K562 (cell line): ENCODE results near the gene S100A4. TPM values are rescaled to one million over a fixed set of nuclear protein-coding genes. Genes with fewer than 3 reads are reported as not detected.

Source experiments
- BACH1 ChIP-seq: fragments of 200-800 bp; sonication (Bioruptor generic); IDR thresholded peaks from 2 replicates; pipeline ENCODE4 v1.6.1; 2016; ENCODE audit warnings: missing genetic modification characterization, missing compliant biosample characterization
- BRCA1 ChIP-seq, 2 experiments: fragments of 450-650 bp in 1 of 2; sonication (generic) in 1 of 2; formaldehyde crosslinking in 1 of 2; IDR thresholded peaks; 2 replicates each; pipeline versions ENCODE4 v1.5.0 to v1.6.1; 2017 to 2020; ENCODE audit warnings: mild to moderate bottlenecking in 1 of 2, missing genetic modification reagents in 1 of 2
- CBX3 ChIP-seq, 2 experiments: IDR thresholded peaks; 1 replicate in 1 of 2; 2 replicates in 1 of 2; pipeline ENCODE4 v1.6.1; 2012; ENCODE audit warnings: inconsistent platforms in 2 of 2, low read length in 2 of 2, borderline replicate concordance in 1 of 2, control low read depth in 1 of 2
- EP300 ChIP-seq: IDR thresholded peaks from 2 replicates; pipeline ENCODE4 v1.6.1; 2012; ENCODE audit warnings: low read length, improper control_type of control experiment
- FOS ChIP-seq: IDR thresholded peaks from 3 replicates; pipeline ENCODE4 v1.6.1; 2011; ENCODE audit not compliant: insufficient read length; ENCODE audit errors: extremely low read depth
- HNRNPK ChIP-seq: fragments of 200-400 bp; formaldehyde crosslinking; IDR thresholded peaks from one replicate; pipeline ENCODE4 v1.6.1; 2018; ENCODE audit warnings: mild to moderate bottlenecking, low read depth, low read length; ENCODE audit not compliant: poor library complexity, severe bottlenecking
- IRF2 ChIP-seq: sonication (generic); formaldehyde crosslinking; IDR thresholded peaks from 2 replicates; pipeline ENCODE4 v1.8.1; 2022; ENCODE audit warnings: mild to moderate bottlenecking, missing genetic modification reagents
- MAZ ChIP-seq, 2 experiments: fragments of 450-650 bp in 1 of 2; sonication (generic) in 1 of 2; formaldehyde crosslinking; IDR thresholded peaks in 1 of 2; conservative IDR thresholded peaks in 1 of 2; 2 replicates each; pipeline versions ENCODE4 v1.4.0 to v1.5.0; 2020; ENCODE audit warnings: mild to moderate bottlenecking in 1 of 2, missing genetic modification reagents in 1 of 2
- MCM3 ChIP-seq: fragments of 450-650 bp; IDR thresholded peaks from 2 replicates; pipeline ENCODE4 v1.6.1; 2016
- NFXL1 ChIP-seq: fragments of 450-650 bp; formaldehyde crosslinking; IDR thresholded peaks from 2 replicates; pipeline ENCODE4 v1.4.0; 2021; ENCODE audit warnings: mild to moderate bottlenecking
- NR2C2 ChIP-seq, 2 experiments: fragments of 200-800 bp in 1 of 2; sonication (Bioruptor generic) in 1 of 2; sonication (generic) in 1 of 2; formaldehyde crosslinking in 1 of 2; IDR thresholded peaks; 2 replicates each; pipeline versions ENCODE4 v1.6.1 to v1.8.0; 2016 to 2022; ENCODE audit warnings: mild to moderate bottlenecking in 1 of 2, missing compliant biosample characterization in 1 of 2, missing genetic modification characterization in 1 of 2, missing genetic modification reagents in 1 of 2
- POLR2A ChIP-seq: fragments of 450-650 bp; conservative IDR thresholded peaks from 2 replicates; pipeline ENCODE4 v1.6.1; 2016
- RNF2 ChIP-seq: sonication (generic); IDR thresholded peaks from 2 replicates; pipeline ENCODE4 v1.6.1; 2016
- SAP30 ChIP-seq: fragments of 200-600 bp; sonication (generic); IDR thresholded peaks from 2 replicates; pipeline ENCODE4 v1.6.1; 2012; ENCODE audit warnings: borderline replicate concordance, low read depth, mild to moderate bottlenecking, moderate library complexity, low read length, control low read depth, inconsistent platforms; ENCODE audit not compliant: insufficient read depth, poor library complexity, severe bottlenecking
- SRSF7 ChIP-seq: fragments of 200-400 bp; formaldehyde crosslinking; optimal IDR thresholded peaks from 2 replicates; pipeline ENCODE3; 2017; ENCODE audit warnings: mild to moderate bottlenecking, low read depth, low read length
- ZNF384 ChIP-seq: IDR thresholded peaks from 2 replicates; pipeline ENCODE4 v1.6.1; 2012; ENCODE audit warnings: low read depth, low read length, improper control_type of control experiment
- polyA plus RNA-seq, 8 experiments: library from polyadenylated mRNA; depleted of rRNA in 4 of 8; stranded (reverse) in 5 of 8; unstranded in 3 of 8; fragments of >200 nt; fragmentation: Nextera tagmentation in 2 of 8; fragmentation: Illumina TruSeq in 1 of 8; extraction: Ambion mirVana in 2 of 8; extraction: Trizol in 1 of 8; gene quantifications; 2 replicates each; pipeline versions ENCODE4 v1.2.1 to v1.2.3, GENCODE V29; 2011 to 2014; ENCODE audit warnings: inconsistent platforms in 1 of 8, missing spikeins in 1 of 8
- total RNA-seq, 7 experiments: library from RNA; depleted of rRNA in 6 of 7; stranded (reverse); fragments of >200 nt in 6 of 7; fragmentation: Illumina TruSeq in 2 of 7; extraction: Trizol in 2 of 7; gene quantifications; 2 replicates each; pipeline versions ENCODE4 v1.2.1 to v1.2.3, GENCODE V29; 2011 to 2021; ENCODE audit warnings: low replicate concordance in 1 of 7
- TF ChIP-seq, protein P1 (sequence below): fragments of 200-800 bp; sonication (Bioruptor generic); IDR thresholded peaks from 2 replicates; pipeline ENCODE4 v1.6.1; 2016; ENCODE audit warnings: missing genetic modification characterization, missing compliant biosample characterization
- TF ChIP-seq, protein P2 (sequence below): sonication (generic); formaldehyde crosslinking; IDR thresholded peaks from 2 replicates; pipeline ENCODE4 v1.8.0; 2022; ENCODE audit warnings: missing genetic modification reagents, mild to moderate bottlenecking, borderline replicate concordance
- TF ChIP-seq, protein P3 (sequence below): fragments of 450-650 bp; IDR thresholded peaks from 2 replicates; pipeline ENCODE4 v1.7.1; 2018; ENCODE audit warnings: mild to moderate bottlenecking, low read depth; ENCODE audit not compliant: partially characterized antibody

Gene S100A4
- total and polyA plus RNA-seq, 9 of the 15 experiments (the other 6 are each of a cell fraction or from before 2014, with no cell fraction given), result 3.7 to 20.1 (median 11.2) TPM

DNA sequence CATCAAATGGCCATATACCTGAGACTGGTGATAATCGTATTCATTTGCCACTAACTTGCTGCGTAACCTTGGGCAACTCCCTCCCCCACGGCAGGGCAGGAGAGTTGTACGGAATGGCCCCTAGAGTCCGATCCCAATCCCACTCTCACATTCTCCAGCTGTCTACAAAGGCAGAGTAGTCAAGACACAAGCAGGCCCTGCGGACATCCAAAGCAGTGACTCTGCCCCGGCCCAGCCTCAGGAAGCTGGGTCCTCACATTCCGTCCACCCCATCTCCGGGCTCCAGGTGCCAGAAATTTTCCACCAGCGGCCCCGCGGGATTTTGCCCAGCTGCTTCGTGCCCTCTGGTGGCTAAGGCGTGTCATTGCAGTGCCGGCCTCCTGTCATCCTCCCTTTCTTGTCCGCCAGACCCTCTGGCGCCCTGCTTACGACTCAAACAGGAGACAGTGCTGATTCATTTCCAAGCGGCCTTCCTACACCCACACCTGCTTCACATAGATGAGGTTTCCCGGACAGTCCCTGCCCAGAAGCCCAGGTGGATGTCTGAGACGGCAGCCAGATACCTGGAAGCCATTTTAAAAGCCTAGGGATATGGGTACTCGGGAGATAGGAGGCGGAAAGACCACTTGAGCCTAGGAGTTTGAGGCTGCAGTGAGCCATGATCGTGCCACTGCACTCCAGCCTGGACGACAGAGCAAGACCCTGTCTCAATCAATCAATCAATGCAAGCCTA is 22.9 kb upstream of the S100A4 start (continued):
- TF ChIP-seq, protein P1, sequence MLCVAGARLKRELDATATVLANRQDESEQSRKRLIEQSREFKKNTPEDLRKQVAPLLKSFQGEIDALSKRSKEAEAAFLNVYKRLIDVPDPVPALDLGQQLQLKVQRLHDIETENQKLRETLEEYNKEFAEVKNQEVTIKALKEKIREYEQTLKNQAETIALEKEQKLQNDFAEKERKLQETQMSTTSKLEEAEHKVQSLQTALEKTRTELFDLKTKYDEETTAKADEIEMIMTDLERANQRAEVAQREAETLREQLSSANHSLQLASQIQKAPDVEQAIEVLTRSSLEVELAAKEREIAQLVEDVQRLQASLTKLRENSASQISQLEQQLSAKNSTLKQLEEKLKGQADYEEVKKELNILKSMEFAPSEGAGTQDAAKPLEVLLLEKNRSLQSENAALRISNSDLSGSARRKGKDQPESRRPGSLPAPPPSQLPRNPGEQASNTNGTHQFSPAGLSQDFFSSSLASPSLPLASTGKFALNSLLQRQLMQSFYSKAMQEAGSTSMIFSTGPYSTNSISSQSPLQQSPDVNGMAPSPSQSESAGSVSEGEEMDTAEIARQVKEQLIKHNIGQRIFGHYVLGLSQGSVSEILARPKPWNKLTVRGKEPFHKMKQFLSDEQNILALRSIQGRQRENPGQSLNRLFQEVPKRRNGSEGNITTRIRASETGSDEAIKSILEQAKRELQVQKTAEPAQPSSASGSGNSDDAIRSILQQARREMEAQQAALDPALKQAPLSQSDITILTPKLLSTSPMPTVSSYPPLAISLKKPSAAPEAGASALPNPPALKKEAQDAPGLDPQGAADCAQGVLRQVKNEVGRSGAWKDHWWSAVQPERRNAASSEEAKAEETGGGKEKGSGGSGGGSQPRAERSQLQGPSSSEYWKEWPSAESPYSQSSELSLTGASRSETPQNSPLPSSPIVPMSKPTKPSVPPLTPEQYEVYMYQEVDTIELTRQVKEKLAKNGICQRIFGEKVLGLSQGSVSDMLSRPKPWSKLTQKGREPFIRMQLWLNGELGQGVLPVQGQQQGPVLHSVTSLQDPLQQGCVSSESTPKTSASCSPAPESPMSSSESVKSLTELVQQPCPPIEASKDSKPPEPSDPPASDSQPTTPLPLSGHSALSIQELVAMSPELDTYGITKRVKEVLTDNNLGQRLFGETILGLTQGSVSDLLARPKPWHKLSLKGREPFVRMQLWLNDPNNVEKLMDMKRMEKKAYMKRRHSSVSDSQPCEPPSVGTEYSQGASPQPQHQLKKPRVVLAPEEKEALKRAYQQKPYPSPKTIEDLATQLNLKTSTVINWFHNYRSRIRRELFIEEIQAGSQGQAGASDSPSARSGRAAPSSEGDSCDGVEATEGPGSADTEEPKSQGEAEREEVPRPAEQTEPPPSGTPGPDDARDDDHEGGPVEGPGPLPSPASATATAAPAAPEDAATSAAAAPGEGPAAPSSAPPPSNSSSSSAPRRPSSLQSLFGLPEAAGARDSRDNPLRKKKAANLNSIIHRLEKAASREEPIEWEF (CRISPR knock-in tag), result no peak
- TF ChIP-seq SAP30, result no peak
- TF ChIP-seq ZNF384, result no peak
- TF ChIP-seq EP300, result peak; percentile 49; the same call in 1 of the 2 replicates
- no peak for TF ChIP-seq BACH1 (tag)
- no peak for TF ChIP-seq HNRNPK
- TF ChIP-seq IRF2 (CRISPR knock-in tag), result no peak
- TF ChIP-seq POLR2A, result no peak
- no peak for TF ChIP-seq MCM3
- TF ChIP-seq MAZ (CRISPR knock-in tag; conservative IDR thresholded peaks at IDR 0.05 in 1 of 2, IDR thresholded peaks at IDR 0.05 in 1 of 2), result peak; percentile 56 to 82; a peak in 3 of 4 replicates
- TF ChIP-seq NFXL1 (CRISPR knock-in tag), result no peak
- TF ChIP-seq SRSF7, result no peak
- TF ChIP-seq CBX3 (IDR thresholded peaks at IDR 0.05; ENCODE audit: borderline replicate concordance in 1 of 2, low read length in 2 of 2), result no peak; a peak in 1 of 3 replicates
- TF ChIP-seq, protein P2, sequence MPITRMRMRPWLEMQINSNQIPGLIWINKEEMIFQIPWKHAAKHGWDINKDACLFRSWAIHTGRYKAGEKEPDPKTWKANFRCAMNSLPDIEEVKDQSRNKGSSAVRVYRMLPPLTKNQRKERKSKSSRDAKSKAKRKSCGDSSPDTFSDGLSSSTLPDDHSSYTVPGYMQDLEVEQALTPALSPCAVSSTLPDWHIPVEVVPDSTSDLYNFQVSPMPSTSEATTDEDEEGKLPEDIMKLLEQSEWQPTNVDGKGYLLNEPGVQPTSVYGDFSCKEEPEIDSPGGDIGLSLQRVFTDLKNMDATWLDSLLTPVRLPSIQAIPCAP, result no peak
- TF ChIP-seq NR2C2 (CRISPR knock-in tag; IDR thresholded peaks at IDR 0.05), result no peak
- TF ChIP-seq NR2C2 (tag; IDR thresholded peaks at IDR 0.05), result no peak
- TF ChIP-seq RNF2, result peak; percentile 31; the same call in 1 of the 2 replicates
- TF ChIP-seq BRCA1 (IDR thresholded peaks at IDR 0.05), result no peak
- no peak for TF ChIP-seq BRCA1 (CRISPR knock-in tag; IDR thresholded peaks at IDR 0.05)
- no peak for TF ChIP-seq FOS
- TF ChIP-seq, protein P3, sequence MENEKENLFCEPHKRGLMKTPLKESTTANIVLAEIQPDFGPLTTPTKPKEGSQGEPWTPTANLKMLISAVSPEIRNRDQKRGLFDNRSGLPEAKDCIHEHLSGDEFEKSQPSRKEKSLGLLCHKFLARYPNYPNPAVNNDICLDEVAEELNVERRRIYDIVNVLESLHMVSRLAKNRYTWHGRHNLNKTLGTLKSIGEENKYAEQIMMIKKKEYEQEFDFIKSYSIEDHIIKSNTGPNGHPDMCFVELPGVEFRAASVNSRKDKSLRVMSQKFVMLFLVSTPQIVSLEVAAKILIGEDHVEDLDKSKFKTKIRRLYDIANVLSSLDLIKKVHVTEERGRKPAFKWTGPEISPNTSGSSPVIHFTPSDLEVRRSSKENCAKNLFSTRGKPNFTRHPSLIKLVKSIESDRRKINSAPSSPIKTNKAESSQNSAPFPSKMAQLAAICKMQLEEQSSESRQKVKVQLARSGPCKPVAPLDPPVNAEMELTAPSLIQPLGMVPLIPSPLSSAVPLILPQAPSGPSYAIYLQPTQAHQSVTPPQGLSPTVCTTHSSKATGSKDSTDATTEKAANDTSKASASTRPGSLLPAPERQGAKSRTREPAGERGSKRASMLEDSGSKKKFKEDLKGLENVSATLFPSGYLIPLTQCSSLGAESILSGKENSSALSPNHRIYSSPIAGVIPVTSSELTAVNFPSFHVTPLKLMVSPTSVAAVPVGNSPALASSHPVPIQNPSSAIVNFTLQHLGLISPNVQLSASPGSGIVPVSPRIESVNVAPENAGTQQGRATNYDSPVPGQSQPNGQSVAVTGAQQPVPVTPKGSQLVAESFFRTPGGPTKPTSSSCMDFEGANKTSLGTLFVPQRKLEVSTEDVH, result peak; percentile 29
